Type B pancreatic cell (in vitro differentiated cells): ENCODE measurements around the gene FBLN5. TPM values are rescaled to one million over a fixed set of nuclear protein-coding genes. Genes with fewer than 3 reads are reported as not detected.
A peak's percentile ranks its signal among the peaks of the same experiment; 100 is the strongest.

Source experiments
- DNase-seq: peaks from one replicate; pipeline ENCODE4 v3.0.0; 2021; ENCODE audit warnings: mixed read lengths; ENCODE audit not compliant: unreplicated experiment; ENCODE audit errors: extremely low spot score
- H3K27ac Mint-ChIP-seq: 2 replicates; pipeline ENCODE4 v1.8.0; 2021; ENCODE audit warnings: mild to moderate bottlenecking, mixed read lengths
- H3K27me3 Mint-ChIP-seq: 2 replicates; pipeline ENCODE4 v1.8.0; 2021; ENCODE audit warnings: mixed read lengths
- H3K36me3 Mint-ChIP-seq: 2 replicates; pipeline ENCODE4 v1.8.0; 2021; ENCODE audit warnings: mixed read lengths
- H3K4me1 Mint-ChIP-seq: one replicate; pipeline ENCODE4 v1.8.0; 2021; ENCODE audit warnings: mixed read lengths; ENCODE audit not compliant: unreplicated experiment
- H3K4me3 Mint-ChIP-seq: 2 replicates; pipeline ENCODE4 v1.8.0; 2021; ENCODE audit warnings: mild to moderate bottlenecking, mixed read lengths
- H3K9me3 Mint-ChIP-seq: 2 replicates; pipeline ENCODE4 v1.8.0; 2021; ENCODE audit warnings: mixed read lengths
- total RNA-seq: library from RNA; stranded (reverse); gene quantifications from 2 replicates; pipeline ENCODE4 v1.2.1, GENCODE V29; 2021; ENCODE audit warnings: low replicate concordance
- TF ChIP-seq, protein P1 (sequence below): fragments of 200-600 bp; sonication (generic); conservative IDR thresholded peaks from 2 replicates; pipeline ENCODE4 v1.5.0; 2021; ENCODE audit warnings: antibody characterized with exemption, mild to moderate bottlenecking

The FBLN5 gene
- total RNA-seq, 1 donor from 2014 or later: 14.1 TPM

GRCh38 chr14:91829511-91829910, 118.0 kb downstream of the FBLN5 start:
- H3K27me3 Mint-ChIP-seq: peaks cover 30% of the 10 kb centered on the region

GRCh38 chr14:91827746-91828145, 119.7 kb downstream of the FBLN5 start:
- H3K36me3 Mint-ChIP-seq: peaks cover under 1% of the 10 kb centered on the region
- TF ChIP-seq, protein P1, sequence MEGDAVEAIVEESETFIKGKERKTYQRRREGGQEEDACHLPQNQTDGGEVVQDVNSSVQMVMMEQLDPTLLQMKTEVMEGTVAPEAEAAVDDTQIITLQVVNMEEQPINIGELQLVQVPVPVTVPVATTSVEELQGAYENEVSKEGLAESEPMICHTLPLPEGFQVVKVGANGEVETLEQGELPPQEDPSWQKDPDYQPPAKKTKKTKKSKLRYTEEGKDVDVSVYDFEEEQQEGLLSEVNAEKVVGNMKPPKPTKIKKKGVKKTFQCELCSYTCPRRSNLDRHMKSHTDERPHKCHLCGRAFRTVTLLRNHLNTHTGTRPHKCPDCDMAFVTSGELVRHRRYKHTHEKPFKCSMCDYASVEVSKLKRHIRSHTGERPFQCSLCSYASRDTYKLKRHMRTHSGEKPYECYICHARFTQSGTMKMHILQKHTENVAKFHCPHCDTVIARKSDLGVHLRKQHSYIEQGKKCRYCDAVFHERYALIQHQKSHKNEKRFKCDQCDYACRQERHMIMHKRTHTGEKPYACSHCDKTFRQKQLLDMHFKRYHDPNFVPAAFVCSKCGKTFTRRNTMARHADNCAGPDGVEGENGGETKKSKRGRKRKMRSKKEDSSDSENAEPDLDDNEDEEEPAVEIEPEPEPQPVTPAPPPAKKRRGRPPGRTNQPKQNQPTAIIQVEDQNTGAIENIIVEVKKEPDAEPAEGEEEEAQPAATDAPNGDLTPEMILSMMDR: no peak
- DNase-seq: no peak
- H3K9me3 Mint-ChIP-seq: peaks cover 7% of the 10 kb centered on the region
- no peak overlapping the region for H3K4me3 Mint-ChIP-seq
- H3K27ac Mint-ChIP-seq: no peak overlapping the region
- H3K4me1 Mint-ChIP-seq: no peaks in the 10 kb centered on the region
- H3K27me3 Mint-ChIP-seq: peaks cover 15% of the 10 kb centered on the region

More at GRCh38 chr14:91829511-91829910, 118.0 kb downstream of the FBLN5 start:
- H3K27ac Mint-ChIP-seq: peak overlapping the region; percentile 87
- TF ChIP-seq, protein P1: no peak
- peaks cover 9% of the 10 kb centered on the region for H3K9me3 Mint-ChIP-seq
- peaks cover 3% of the 10 kb centered on the region for H3K36me3 Mint-ChIP-seq
- no peak for DNase-seq
- H3K4me1 Mint-ChIP-seq: no peaks in the 10 kb centered on the region
- peak overlapping the region; percentile 74 for H3K4me3 Mint-ChIP-seq

Other genes starting within 250 kb of the FBLN5 start
- 2.0 and 2.5 TPM in 2 replicates for gene CATSPERB, start 215.6 kb downstream of the FBLN5 start, total RNA-seq
- 19.4 and 42.2 TPM in 2 replicates for gene TC2N, start 80.2 kb downstream of the FBLN5 start, total RNA-seq
- gene TRIP11, start 92.4 kb upstream of the FBLN5 start, total RNA-seq: 61.8 and 72.5 TPM in 2 replicates
- gene ATXN3, start 158.9 kb upstream of the FBLN5 start, total RNA-seq: 30.1 and 30.5 TPM in 2 replicates
- 129 and 146 TPM in 2 replicates for gene NDUFB1, start 174.0 kb upstream of the FBLN5 start, total RNA-seq
- gene CPSF2, start 174.3 kb upstream of the FBLN5 start, total RNA-seq: 67.8 and 81.2 TPM in 2 replicates